Measurements from ENCODE around the gene HCAR3. TPM values are rescaled to one million over a fixed set of nuclear protein-coding genes. Genes with fewer than 3 reads are reported as not detected.

HCAR3 gene
- total RNA-seq, 4 donors from 2014 or later: not detected

DNA sequence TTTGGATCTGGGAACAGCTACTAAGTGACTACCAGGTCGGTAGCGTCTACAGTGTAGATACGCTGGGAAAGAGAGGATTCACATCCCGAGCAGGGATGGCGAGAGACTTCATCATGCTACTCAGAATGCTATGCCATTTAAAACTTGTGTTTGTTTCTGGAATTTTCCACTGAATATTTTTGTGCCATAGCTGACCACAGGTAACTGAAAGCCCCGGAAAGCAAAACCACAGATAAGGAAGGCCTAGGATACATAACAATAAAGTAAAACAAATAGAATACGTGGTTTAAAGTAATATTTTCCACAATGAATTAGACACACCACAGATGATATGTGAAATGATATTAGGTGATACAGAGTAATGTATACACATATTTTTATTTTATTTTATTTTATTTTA lies 22.0 kb upstream of the HCAR3 start:
- Histone ChIP-seq H3K27ac (no peak overlapping the region), H3K36me3 (no peaks in the 10 kb centered on the region), H3K4me1 (no peaks in the 10 kb centered on the region), H3K4me3 (no peak overlapping the region), H3K27me3 (no peaks in the 10 kb centered on the region), H3K9me3 (no peaks in the 10 kb centered on the region)
- TF ChIP-seq, protein P1, sequence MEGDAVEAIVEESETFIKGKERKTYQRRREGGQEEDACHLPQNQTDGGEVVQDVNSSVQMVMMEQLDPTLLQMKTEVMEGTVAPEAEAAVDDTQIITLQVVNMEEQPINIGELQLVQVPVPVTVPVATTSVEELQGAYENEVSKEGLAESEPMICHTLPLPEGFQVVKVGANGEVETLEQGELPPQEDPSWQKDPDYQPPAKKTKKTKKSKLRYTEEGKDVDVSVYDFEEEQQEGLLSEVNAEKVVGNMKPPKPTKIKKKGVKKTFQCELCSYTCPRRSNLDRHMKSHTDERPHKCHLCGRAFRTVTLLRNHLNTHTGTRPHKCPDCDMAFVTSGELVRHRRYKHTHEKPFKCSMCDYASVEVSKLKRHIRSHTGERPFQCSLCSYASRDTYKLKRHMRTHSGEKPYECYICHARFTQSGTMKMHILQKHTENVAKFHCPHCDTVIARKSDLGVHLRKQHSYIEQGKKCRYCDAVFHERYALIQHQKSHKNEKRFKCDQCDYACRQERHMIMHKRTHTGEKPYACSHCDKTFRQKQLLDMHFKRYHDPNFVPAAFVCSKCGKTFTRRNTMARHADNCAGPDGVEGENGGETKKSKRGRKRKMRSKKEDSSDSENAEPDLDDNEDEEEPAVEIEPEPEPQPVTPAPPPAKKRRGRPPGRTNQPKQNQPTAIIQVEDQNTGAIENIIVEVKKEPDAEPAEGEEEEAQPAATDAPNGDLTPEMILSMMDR (IDR thresholded peaks at IDR 0.05): no peak
- no peak for TF ChIP-seq POLR2A (IDR thresholded peaks at IDR 0.05)
- intact Hi-C loops (cut with DNase I; ENCODE audit: low total_unique reads): no loop called here
- DNase-seq: no peak

DNA sequence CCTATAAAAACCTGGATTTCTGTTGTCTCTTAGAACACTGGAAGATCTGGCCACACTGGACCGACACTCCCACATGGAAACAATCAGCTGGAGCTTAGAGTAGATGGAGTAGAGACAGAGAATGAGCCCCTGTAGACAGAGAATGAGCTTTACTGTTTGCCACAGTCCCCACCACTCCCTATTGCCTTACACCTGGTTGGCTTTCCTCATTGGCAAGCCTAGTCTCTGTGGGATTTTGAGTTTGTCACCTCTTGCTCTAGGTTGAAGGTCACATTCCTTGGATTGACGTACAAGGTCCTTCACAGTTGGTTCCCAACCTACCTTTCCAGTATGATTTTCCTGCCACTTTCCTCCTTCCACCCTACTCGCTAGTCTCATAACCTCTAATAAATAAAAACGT lies 16.0 kb upstream of the HCAR3 start:
- TF ChIP-seq POLR2A (IDR thresholded peaks at IDR 0.05): no peak
- TF ChIP-seq, protein P1 (IDR thresholded peaks at IDR 0.05): no peak
- intact Hi-C loops (cut with DNase I; ENCODE audit: low total_unique reads): no loop called here
- Histone ChIP-seq H3K4me1 (no peaks in the 10 kb centered on the region), H3K27me3 (no peaks in the 10 kb centered on the region), H3K9me3 (no peaks in the 10 kb centered on the region), H3K27ac (no peak overlapping the region), H3K4me3 (no peak overlapping the region), H3K36me3 (no peaks in the 10 kb centered on the region)
- no peak for DNase-seq

DNA sequence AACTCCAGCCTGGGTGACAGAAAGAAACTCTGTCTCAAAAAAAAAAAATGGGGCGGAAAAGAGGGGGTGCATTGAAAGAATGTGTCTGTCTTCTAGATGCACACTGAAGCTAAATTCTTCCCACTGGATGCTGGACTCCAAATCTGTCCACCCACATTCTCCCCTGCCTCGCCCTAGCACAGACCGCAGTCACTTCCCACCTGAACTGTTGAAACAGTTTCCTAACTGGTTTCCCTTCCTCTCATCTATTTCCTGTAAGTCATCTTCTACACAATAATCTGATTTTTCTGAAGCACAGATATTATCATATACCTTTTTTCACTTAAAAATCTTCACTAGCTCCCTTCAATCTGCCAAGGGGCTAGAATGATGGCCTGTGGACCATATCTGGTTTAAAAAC lies 15.6 kb upstream of the HCAR3 start:
- Histone ChIP-seq H3K9me3 (no peaks in the 10 kb centered on the region), H3K27ac (no peak overlapping the region), H3K4me1 (no peaks in the 10 kb centered on the region), H3K27me3 (no peaks in the 10 kb centered on the region), H3K36me3 (no peaks in the 10 kb centered on the region), H3K4me3 (no peak overlapping the region)
- TF ChIP-seq, protein P1 (IDR thresholded peaks at IDR 0.05): no peak
- no peak for TF ChIP-seq POLR2A (IDR thresholded peaks at IDR 0.05)
- intact Hi-C loops (cut with DNase I; ENCODE audit: low total_unique reads): no loop called here
- no peak for DNase-seq

DNA sequence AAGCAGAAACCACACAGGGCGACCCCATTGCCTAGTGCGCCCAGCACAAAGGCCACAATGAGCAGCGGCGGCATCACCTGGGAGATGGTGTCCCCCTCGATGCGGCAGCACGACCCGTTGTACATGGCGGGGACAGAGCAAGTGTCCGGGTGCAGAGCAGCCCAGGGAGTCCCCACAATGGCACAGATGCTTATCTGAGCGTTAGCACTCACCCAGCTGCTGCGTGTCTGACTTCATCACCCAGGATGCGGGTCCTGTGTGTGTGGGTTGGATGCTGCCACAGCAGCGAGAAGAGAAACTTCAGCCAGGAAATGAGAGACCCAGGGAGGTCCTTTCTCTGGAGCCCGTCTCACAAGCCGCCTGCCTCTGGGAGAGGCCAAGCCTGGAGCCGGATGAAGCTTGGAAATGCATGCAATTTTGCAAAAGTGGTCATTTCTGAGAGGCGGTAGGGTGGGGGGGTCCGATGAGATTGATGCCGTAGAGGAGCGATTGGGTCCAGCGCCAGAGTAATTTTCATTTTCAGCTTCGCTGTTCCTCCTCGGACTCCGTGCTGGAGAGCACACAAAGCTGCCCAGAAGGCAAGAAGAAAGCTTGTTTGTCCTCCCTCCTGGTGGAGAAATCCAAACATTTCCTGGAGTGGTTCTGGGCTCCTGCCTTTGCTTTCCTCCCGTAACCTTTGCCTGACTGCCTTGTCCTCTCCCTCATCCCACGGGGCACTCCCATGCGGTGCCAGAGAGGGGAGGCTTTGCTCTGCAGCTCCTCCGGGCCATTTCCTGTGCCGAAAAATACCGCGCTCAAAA lies 13.8 kb upstream of the HCAR3 start, which contains the start of gene HCAR1:
Gene HCAR1, minus strand, starts transcription at position 630 of the 800 bp plus-strand sequence. Its CDS starts 505 bp downstream, at position 125.
- Histone ChIP-seq H3K9me3 (no peaks in the 10 kb centered on the region), H3K27me3 (no peaks in the 10 kb centered on the region), H3K27ac (peak within 1 kb of the TSS in 1 of 2 donors; percentile 38), H3K36me3 (no peaks in the 10 kb centered on the region), H3K4me3 (peak within 1 kb of the TSS; percentile 27 to 36), H3K4me1 (no peaks in the 10 kb centered on the region)
- intact Hi-C loops (cut with DNase I; ENCODE audit: low total_unique reads): no loop called here
- DNase-seq: peak in 1 of 2 donors; percentile 28
- TF ChIP-seq, protein P1 (IDR thresholded peaks at IDR 0.05): no peak
- no peak for TF ChIP-seq POLR2A (IDR thresholded peaks at IDR 0.05)

DNA sequence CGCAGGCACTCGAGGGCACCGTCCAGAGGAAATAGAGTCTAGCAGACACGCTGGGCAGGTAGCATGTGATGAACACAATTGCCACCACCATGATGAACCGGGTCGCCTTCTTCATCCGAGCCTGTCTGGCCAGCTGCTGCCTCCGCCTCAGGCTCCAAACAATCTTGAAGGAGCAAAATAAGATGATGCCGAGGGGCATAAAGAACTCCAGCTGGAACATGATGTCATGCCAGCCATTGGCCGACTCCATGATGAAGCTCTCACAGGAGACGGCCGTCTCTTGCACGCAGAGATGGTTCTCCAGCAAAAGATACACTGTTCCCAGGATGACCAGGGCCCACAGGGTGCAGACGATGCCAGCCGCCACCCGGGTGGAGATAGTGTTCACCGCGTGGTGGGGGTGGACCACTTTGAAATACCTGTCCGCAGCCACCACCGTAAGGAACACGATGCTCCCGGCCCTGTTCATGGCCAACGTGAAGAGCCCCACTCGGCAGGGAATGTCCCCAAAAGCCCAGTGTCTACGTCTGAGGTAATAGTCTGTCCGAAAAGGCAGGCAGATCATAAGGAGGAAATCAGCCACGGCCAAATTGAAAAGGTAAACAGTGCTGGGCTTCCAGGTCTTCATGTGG lies 13.1 kb upstream of the HCAR3 start:
- intact Hi-C loops (cut with DNase I; ENCODE audit: low total_unique reads): no loop called here
- TF ChIP-seq, protein P1 (IDR thresholded peaks at IDR 0.05): no peak
- no peak for TF ChIP-seq POLR2A (IDR thresholded peaks at IDR 0.05)
- H3K27me3 ChIP-seq: no peaks in the 10 kb centered on the region
- no peaks in the 10 kb centered on the region for H3K9me3 ChIP-seq
- H3K36me3 ChIP-seq: no peaks in the 10 kb centered on the region
- H3K27ac ChIP-seq: no peak overlapping the region
- no peak overlapping the region for H3K4me3 ChIP-seq
- H3K4me1 ChIP-seq: no peaks in the 10 kb centered on the region
- no peak for DNase-seq
